ENCODE results near the gene ANKUB1. TPM values are rescaled to one million over a fixed set of nuclear protein-coding genes. Genes with fewer than 3 reads are reported as not detected.

The ANKUB1 gene
- total RNA-seq, 1 experiment from 2014 or later, result not detected

DNA sequence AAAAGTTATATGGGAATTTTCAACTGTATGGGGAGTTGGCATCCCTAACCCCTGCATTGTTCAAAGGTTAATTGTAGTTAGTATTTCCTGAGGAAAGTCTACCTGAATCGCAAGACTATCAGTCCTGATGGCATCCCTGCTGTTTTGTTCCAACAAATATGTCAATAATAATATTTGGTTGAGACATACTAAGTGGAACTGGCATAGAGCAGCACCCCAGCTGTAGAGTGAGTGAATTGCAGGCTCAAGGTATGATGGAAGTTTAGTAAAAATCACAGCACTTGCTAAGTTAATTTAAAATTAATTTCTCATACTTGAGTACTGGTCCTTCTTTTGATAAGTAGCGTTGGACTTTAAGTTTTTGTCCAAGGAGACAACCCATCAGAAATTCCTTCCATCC lies 22.1 kb downstream of the ANKUB1 start:
- H3K9me3 ChIP-seq, result no peaks in the 10 kb centered on the region
- POLR2A ChIA-PET, result no interaction called here
- intact Hi-C loops (cut with micrococcal nuclease; ENCODE audit: unreplicated experiment), result loop anchor here (5.0 kb wide), 1 partner anchor 258 kb away; no protein-coding TSS in a partner anchor

DNA sequence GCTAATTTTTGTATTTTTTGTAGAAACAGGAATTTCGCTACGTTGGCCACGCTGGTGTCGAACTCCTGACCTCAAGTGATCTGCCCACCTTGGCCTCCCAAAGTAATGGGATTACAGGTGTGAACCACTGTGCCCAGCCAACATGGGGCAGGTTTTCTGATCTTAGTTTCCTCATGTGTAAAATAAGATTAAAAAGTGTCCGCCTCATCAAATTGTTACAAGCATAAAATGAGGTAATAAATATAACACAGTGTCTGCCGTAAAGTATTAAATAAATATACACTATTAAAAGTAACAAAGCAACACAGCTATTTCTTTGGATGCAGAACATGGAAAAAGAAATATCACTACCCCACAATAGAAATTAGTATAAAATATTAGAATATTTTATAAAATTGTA lies 23.6 kb downstream of the ANKUB1 start:
- BruUV-seq (replicated peaks), result no TSS peak
- Mint-ChIP-seq H3K36me3 (ENCODE audit: insufficient read depth, unreplicated experiment) (no peaks in the 10 kb centered on the region), H3K9me3 (ENCODE audit: unreplicated experiment) (no peaks in the 10 kb centered on the region), H3K27ac (ENCODE audit: unreplicated experiment) (no peak overlapping the region), H3K4me1 (ENCODE audit: low read depth, unreplicated experiment) (peaks cover 6% of the 10 kb centered on the region), H3K27me3 (ENCODE audit: insufficient read depth, unreplicated experiment) (peaks cover 3% of the 10 kb centered on the region), H3K4me3 (ENCODE audit: unreplicated experiment) (no peak overlapping the region)
- H3K4me1 ChIP-seq, result peaks cover 9% of the 10 kb centered on the region
- no peak overlapping the region for H3K4me3 ChIP-seq (ENCODE audit: low read depth, low read length)
- DNase-seq, result no peak
- H3K36me3 ChIP-seq (ENCODE audit: control insufficient read depth, insufficient read depth, low read length), result no peaks in the 10 kb centered on the region
- H3K9me3 ChIP-seq, result no peaks in the 10 kb centered on the region
- ChIA-PET POLR2A (no interaction called here), CTCF (no interaction called here)
- TF ChIP-seq, protein P1, sequence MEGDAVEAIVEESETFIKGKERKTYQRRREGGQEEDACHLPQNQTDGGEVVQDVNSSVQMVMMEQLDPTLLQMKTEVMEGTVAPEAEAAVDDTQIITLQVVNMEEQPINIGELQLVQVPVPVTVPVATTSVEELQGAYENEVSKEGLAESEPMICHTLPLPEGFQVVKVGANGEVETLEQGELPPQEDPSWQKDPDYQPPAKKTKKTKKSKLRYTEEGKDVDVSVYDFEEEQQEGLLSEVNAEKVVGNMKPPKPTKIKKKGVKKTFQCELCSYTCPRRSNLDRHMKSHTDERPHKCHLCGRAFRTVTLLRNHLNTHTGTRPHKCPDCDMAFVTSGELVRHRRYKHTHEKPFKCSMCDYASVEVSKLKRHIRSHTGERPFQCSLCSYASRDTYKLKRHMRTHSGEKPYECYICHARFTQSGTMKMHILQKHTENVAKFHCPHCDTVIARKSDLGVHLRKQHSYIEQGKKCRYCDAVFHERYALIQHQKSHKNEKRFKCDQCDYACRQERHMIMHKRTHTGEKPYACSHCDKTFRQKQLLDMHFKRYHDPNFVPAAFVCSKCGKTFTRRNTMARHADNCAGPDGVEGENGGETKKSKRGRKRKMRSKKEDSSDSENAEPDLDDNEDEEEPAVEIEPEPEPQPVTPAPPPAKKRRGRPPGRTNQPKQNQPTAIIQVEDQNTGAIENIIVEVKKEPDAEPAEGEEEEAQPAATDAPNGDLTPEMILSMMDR (IDR thresholded peaks at IDR 0.05; ENCODE audit: insufficient read depth in 1 of 2, low read depth in 1 of 2, low read length in 1 of 2, severe bottlenecking in 1 of 2, unreplicated experiment in 1 of 2), result no peak
- intact Hi-C loops (cut with micrococcal nuclease; ENCODE audit: unreplicated experiment), result no loop called here
- H3K27me3 ChIP-seq (replicated peaks; ENCODE audit: control insufficient read depth, insufficient read depth, low read length), result no peaks in the 10 kb centered on the region

More for the DNA sequence above, 22.1 kb downstream of the ANKUB1 start:
- no peaks in the 10 kb centered on the region for H3K27me3 ChIP-seq (replicated peaks; ENCODE audit: control insufficient read depth, insufficient read depth, low read length)
- no TSS peak for BruUV-seq (replicated peaks)
- H3K27me3 Mint-ChIP-seq (ENCODE audit: insufficient read depth, unreplicated experiment), result no peaks in the 10 kb centered on the region
- CTCF ChIA-PET, result interaction anchor here (2.6 kb wide), 1 partner anchor 39 kb away, joined by 21 read pairs; no protein-coding TSS in a partner anchor
- H3K4me3 ChIP-seq (ENCODE audit: low read depth, low read length), result no peak overlapping the region
- 0 out of 2 replicates have a peak, but pooled peaks cover 6% of the 10 kb centered on the region for H3K4me1 ChIP-seq
- H3K4me1 Mint-ChIP-seq (ENCODE audit: low read depth, unreplicated experiment), result peaks cover 6% of the 10 kb centered on the region
- TF ChIP-seq, protein P1 (IDR thresholded peaks at IDR 0.05; ENCODE audit: insufficient read depth in 1 of 2, low read depth in 1 of 2, low read length in 1 of 2, severe bottlenecking in 1 of 2, unreplicated experiment in 1 of 2), result no peak
- H3K9me3 Mint-ChIP-seq (ENCODE audit: unreplicated experiment), result no peaks in the 10 kb centered on the region
- H3K36me3 Mint-ChIP-seq (ENCODE audit: insufficient read depth, unreplicated experiment), result no peaks in the 10 kb centered on the region
- H3K4me3 Mint-ChIP-seq (ENCODE audit: unreplicated experiment), result no peak overlapping the region
- no peak overlapping the region for H3K27ac Mint-ChIP-seq (ENCODE audit: unreplicated experiment)
- H3K36me3 ChIP-seq (ENCODE audit: control insufficient read depth, insufficient read depth, low read length), result no peaks in the 10 kb centered on the region
- no peak for DNase-seq

DNA sequence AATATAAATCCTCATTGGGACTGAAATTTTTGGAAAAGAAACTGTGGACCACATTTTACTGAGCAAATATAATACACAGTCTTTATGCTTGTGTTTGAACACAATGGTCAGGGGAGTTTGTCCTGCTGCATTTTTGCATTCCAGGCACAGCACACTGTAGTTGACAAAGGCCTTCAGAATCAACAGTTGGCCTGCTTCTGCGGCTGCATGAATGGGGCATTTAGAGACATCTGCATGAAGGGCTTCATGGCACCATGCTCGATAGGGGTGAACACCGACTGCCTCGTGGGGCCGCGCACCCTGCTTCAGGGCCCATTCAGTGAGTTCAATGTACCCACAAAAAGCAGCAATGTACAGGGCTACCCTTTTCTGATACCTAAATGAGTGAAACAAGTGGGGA lies 24.6 kb downstream of the ANKUB1 start:
- H3K36me3 Mint-ChIP-seq (ENCODE audit: insufficient read depth, unreplicated experiment), result no peaks in the 10 kb centered on the region
- no peaks in the 10 kb centered on the region for H3K9me3 ChIP-seq
- H3K27me3 Mint-ChIP-seq (ENCODE audit: insufficient read depth, unreplicated experiment), result peaks cover 3% of the 10 kb centered on the region
- BruUV-seq (replicated peaks), result no TSS peak
- intact Hi-C loops (cut with micrococcal nuclease; ENCODE audit: unreplicated experiment), result no loop called here
- ChIA-PET CTCF (interaction anchor here (5.3 kb wide), 1 partner anchor 41 kb away, joined by 146 read pairs; no protein-coding TSS in a partner anchor), POLR2A (no interaction called here)
- H3K4me1 ChIP-seq, result peaks cover 12% of the 10 kb centered on the region
- H3K4me3 Mint-ChIP-seq (ENCODE audit: unreplicated experiment), result no peak overlapping the region
- H3K9me3 Mint-ChIP-seq (ENCODE audit: unreplicated experiment), result no peaks in the 10 kb centered on the region
- H3K27ac Mint-ChIP-seq (ENCODE audit: unreplicated experiment), result no peak overlapping the region
- H3K4me1 Mint-ChIP-seq (ENCODE audit: low read depth, unreplicated experiment), result no peaks in the 10 kb centered on the region
- H3K27me3 ChIP-seq (replicated peaks; ENCODE audit: control insufficient read depth, insufficient read depth, low read length), result no peaks in the 10 kb centered on the region
- no peak for DNase-seq
- no peaks in the 10 kb centered on the region for H3K36me3 ChIP-seq (ENCODE audit: control insufficient read depth, insufficient read depth, low read length)
- TF ChIP-seq, protein P1 (IDR thresholded peaks at IDR 0.05; ENCODE audit: insufficient read depth in 1 of 2, low read depth in 1 of 2, low read length in 1 of 2, severe bottlenecking in 1 of 2, unreplicated experiment in 1 of 2), result no peak
- H3K4me3 ChIP-seq (ENCODE audit: low read depth, low read length), result no peak overlapping the region

Data from Caco-2 (cell line).